ENCODE results near the gene PFDN1.
A peak's percentile ranks its signal among the peaks of the same experiment; 100 is the strongest.

The PFDN1 gene

GRCh38 chr5:140258016-140258415, 44.9 kb downstream of the PFDN1 start:
- no peak for DNase-seq

- no peak for DNase-seq
Measured at GRCh38 chr5:140256726-140257125, 46.2 kb downstream of the PFDN1 start.

- DNase-seq: no peak
Measured at GRCh38 chr5:140255460-140256157, 47.3 kb downstream of the PFDN1 start.

- no peak for DNase-seq
Measured at GRCh38 chr5:140253985-140254384, 48.9 kb downstream of the PFDN1 start.

GRCh38 chr5:140252470-140253126, 50.3 kb downstream of the PFDN1 start:
- DNase-seq: no peak

GRCh38 chr5:140251527-140251973, 51.4 kb downstream of the PFDN1 start:
- no peak for DNase-seq

GRCh38 chr5:140250386-140250785, 52.5 kb downstream of the PFDN1 start:
- DNase-seq: no peak

GRCh38 chr5:140249536-140249935, 53.4 kb downstream of the PFDN1 start:
- DNase-seq: no peak

GRCh38 chr5:140248414-140248813, 54.5 kb downstream of the PFDN1 start:
- no peak for DNase-seq

- DNase-seq: no peak
Measured at GRCh38 chr5:140246378-140247122, 56.4 kb downstream of the PFDN1 start.

- no peak for DNase-seq
Measured at GRCh38 chr5:140245926-140246325, 57.0 kb downstream of the PFDN1 start.

- DNase-seq: no peak
Measured at GRCh38 chr5:140245341-140245740, 57.6 kb downstream of the PFDN1 start.

- DNase-seq: peak; percentile 60
Measured at GRCh38 chr5:140244525-140245025, 58.3 kb downstream of the PFDN1 start.

GRCh38 chr5:140243706-140244250, 59.1 kb downstream of the PFDN1 start:
- peak; percentile 94 for DNase-seq

GRCh38 chr5:140242890-140243585, 59.9 kb downstream of the PFDN1 start:
- no peak for DNase-seq

GRCh38 chr5:140242099-140242498, 60.8 kb downstream of the PFDN1 start:
- no peak for DNase-seq

- peak; percentile 32 for DNase-seq
Measured at GRCh38 chr5:140240987-140241706, 61.8 kb downstream of the PFDN1 start.

- DNase-seq: no peak
Measured at GRCh38 chr5:140239939-140240700, 62.8 kb downstream of the PFDN1 start.

- DNase-seq: no peak
Measured at GRCh38 chr5:140239461-140239860, 63.4 kb downstream of the PFDN1 start.

- DNase-seq: no peak
Measured at GRCh38 chr5:140238756-140239155, 64.1 kb downstream of the PFDN1 start.

Measured in NCI-H1105 treated with DMSO at 0.1 percent for 48 hours (cell line).